SU-DHL-6 (cell line): ENCODE measurements around the gene NRF1.

Source experiments
- H2AFZ ChIP-seq: fragments of 200-600 bp; sonication (generic); 2 replicates; pipeline ENCODE4 v1.6.1; 2014; ENCODE audit warnings: low read depth, mild to moderate bottlenecking, moderate library complexity, mixed read lengths, antibody characterized with exemption, low read length; ENCODE audit not compliant: severe bottlenecking
- H3F3A ChIP-seq: fragments of 200-600 bp; shearing (Covaris generic); 2 replicates; pipeline ENCODE4 v1.6.0; 2016; ENCODE audit warnings: antibody characterized with exemption, mild to moderate bottlenecking; ENCODE audit not compliant: insufficient read depth
- H3K27ac ChIP-seq: fragments of 200-600 bp; sonication (generic); 2 replicates; pipeline ENCODE4 v1.5.1; 2016; ENCODE audit warnings: low read depth, mild to moderate bottlenecking, low read length, moderate library complexity, mixed read lengths
- H3K27me3 ChIP-seq: fragments of 200-600 bp; sonication (generic), shearing (Covaris generic); 2 replicates; pipeline ENCODE4 v1.6.0; 2014; ENCODE audit warnings: mild to moderate bottlenecking, low read length
- H3K36me3 ChIP-seq: fragments of 200-600 bp; sonication (generic); 2 replicates; pipeline ENCODE4 v1.6.1; 2014; ENCODE audit warnings: mild to moderate bottlenecking, low read length, mixed read lengths
- H3K4me2 ChIP-seq: fragments of 300-600, 200-600 bp; shearing (Covaris generic), sonication (generic); 2 replicates; pipeline ENCODE4 v1.6.0; 2014; ENCODE audit warnings: low read length, low read depth, mild to moderate bottlenecking; ENCODE audit not compliant: poor library complexity, severe bottlenecking
- H3K4me3 ChIP-seq: fragments of 200-600 bp; sonication (generic); 2 replicates; pipeline ENCODE4 v1.5.1; 2014; ENCODE audit warnings: antibody characterized with exemption, low read length, mild to moderate bottlenecking, mixed read lengths; ENCODE audit not compliant: insufficient read depth, poor library complexity, severe bottlenecking
- H3K79me2 ChIP-seq: fragments of 200-600 bp; sonication (generic); 2 replicates; pipeline ENCODE4 v1.6.1; 2014; ENCODE audit warnings: mild to moderate bottlenecking, low read length, moderate library complexity; ENCODE audit not compliant: insufficient read depth
- H3K9ac ChIP-seq: fragments of 200-600 bp; sonication (generic); 2 replicates; pipeline ENCODE4 v1.7.0; 2014; ENCODE audit warnings: mild to moderate bottlenecking, low read length
- H3K9me2 ChIP-seq: fragments of 200-600 bp; sonication (generic); replicated peaks from 2 replicates; pipeline ENCODE4 v1.6.1; 2014; ENCODE audit warnings: low read length; ENCODE audit not compliant: insufficient read depth
- H3K9me3 ChIP-seq: fragments of 200-600 bp; sonication (generic); 2 replicates; pipeline ENCODE4 v1.6.1; 2014; ENCODE audit warnings: low read length, mixed read lengths; ENCODE audit not compliant: insufficient read depth
- H4K20me1 ChIP-seq: fragments of 200-600 bp; sonication (generic); 2 replicates; pipeline ENCODE4 v1.6.1; 2014; ENCODE audit warnings: low read depth, mild to moderate bottlenecking, antibody characterized with exemption, low read length, moderate library complexity, mixed read lengths
- EZH2phosphoT487 ChIP-seq: fragments of 200-600 bp; sonication (generic), shearing (Covaris generic); conservative IDR thresholded peaks from 2 replicates; pipeline ENCODE4 v1.6.1; 2018; ENCODE audit warnings: mild to moderate bottlenecking, antibody characterized with exemption, low read length, moderate library complexity, mixed read lengths
- TF ChIP-seq, protein P1 (sequence below): fragments of 200-600 bp; sonication (generic); IDR thresholded peaks from one replicate; pipeline ENCODE4 v1.5.1; 2017; ENCODE audit warnings: antibody characterized with exemption, mild to moderate bottlenecking, low read length, moderate library complexity; ENCODE audit not compliant: insufficient read depth, poor library complexity, severe bottlenecking

Gene NRF1

GRCh38 chr7:129757991-129758390 is 146.5 kb downstream of the NRF1 start:
- Histone ChIP-seq H3K79me2 (no peaks in the 10 kb centered on the region), H4K20me1 (no peaks in the 10 kb centered on the region), H3K27me3 (no peaks in the 10 kb centered on the region), H3F3A (no peaks in the 10 kb centered on the region), H3K27ac (no peak overlapping the region), H3K9me3 (no peaks in the 10 kb centered on the region), H3K36me3 (no peaks in the 10 kb centered on the region), H3K4me3 (no peak overlapping the region), H2AFZ (no peak overlapping the region), H3K4me2 (no peak overlapping the region), H3K9me2 (no peaks in the 10 kb centered on the region), H3K9ac (no peak overlapping the region)
- TF ChIP-seq EZH2phosphoT487: no peak
- TF ChIP-seq, protein P1, sequence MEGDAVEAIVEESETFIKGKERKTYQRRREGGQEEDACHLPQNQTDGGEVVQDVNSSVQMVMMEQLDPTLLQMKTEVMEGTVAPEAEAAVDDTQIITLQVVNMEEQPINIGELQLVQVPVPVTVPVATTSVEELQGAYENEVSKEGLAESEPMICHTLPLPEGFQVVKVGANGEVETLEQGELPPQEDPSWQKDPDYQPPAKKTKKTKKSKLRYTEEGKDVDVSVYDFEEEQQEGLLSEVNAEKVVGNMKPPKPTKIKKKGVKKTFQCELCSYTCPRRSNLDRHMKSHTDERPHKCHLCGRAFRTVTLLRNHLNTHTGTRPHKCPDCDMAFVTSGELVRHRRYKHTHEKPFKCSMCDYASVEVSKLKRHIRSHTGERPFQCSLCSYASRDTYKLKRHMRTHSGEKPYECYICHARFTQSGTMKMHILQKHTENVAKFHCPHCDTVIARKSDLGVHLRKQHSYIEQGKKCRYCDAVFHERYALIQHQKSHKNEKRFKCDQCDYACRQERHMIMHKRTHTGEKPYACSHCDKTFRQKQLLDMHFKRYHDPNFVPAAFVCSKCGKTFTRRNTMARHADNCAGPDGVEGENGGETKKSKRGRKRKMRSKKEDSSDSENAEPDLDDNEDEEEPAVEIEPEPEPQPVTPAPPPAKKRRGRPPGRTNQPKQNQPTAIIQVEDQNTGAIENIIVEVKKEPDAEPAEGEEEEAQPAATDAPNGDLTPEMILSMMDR: no peak

- no peaks in the 10 kb centered on the region for H3K9me2 ChIP-seq
- no peak overlapping the region for H3K9ac ChIP-seq
- H3K4me2 ChIP-seq: no peak overlapping the region
- H3K9me3 ChIP-seq: no peaks in the 10 kb centered on the region
- H3K36me3 ChIP-seq: no peaks in the 10 kb centered on the region
- no peaks in the 10 kb centered on the region for H3F3A ChIP-seq
- H3K27me3 ChIP-seq: no peaks in the 10 kb centered on the region
- TF ChIP-seq, protein P1: no peak
- no peak for TF ChIP-seq EZH2phosphoT487
- no peaks in the 10 kb centered on the region for H4K20me1 ChIP-seq
- H3K27ac ChIP-seq: no peak overlapping the region
- no peak overlapping the region for H3K4me3 ChIP-seq
- H3K79me2 ChIP-seq: no peaks in the 10 kb centered on the region
- H2AFZ ChIP-seq: no peak overlapping the region
Measured at GRCh38 chr7:129762387-129762969, 151.0 kb downstream of the NRF1 start.

DNA sequence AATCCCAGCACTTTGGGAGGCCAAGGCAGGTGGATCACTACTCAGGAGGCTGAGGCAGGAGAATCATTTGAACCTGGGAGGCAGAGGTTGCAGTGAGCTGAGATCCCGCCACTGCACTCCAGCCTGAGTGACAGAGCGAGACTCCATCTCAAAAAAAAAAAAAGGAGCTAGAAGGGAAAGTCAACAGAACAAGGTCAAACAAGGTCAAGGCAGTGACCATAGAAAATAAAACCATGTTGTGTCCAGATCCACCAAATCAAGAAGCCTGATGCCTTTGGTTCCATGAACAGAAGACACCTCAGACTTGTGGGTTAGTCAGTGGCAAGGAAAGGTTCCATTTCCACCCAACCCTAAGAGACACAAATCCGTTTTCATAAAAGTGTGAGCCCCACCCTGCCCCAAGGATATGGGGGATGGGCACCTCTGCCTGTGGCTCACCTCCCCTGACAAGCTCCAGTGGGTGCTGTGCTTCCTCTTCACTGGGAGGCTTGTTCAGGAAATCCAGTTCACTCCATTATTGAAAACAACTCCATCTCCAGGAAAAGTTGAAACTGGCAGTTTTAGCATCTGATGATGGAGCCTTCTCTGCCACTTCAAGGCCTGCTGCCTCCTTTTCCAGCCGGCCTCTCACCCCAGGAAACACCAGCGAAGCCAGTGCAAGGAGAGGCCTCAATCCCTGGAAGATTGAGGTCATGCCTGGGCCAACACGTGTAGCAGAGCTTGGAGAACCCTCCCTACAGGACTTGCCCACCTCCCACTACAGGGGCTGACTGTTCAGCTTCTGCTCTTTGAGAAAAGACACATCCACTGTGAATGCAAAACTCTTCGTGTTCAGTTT is 152.9 kb downstream of the NRF1 start:
- Histone ChIP-seq H3K36me3 (no peaks in the 10 kb centered on the region), H3K27me3 (no peaks in the 10 kb centered on the region), H3K4me3 (no peak overlapping the region), H3K4me2 (no peak overlapping the region), H4K20me1 (no peaks in the 10 kb centered on the region), H3K27ac (no peak overlapping the region), H3K9me2 (no peaks in the 10 kb centered on the region), H2AFZ (no peak overlapping the region), H3K9ac (no peak overlapping the region), H3F3A (no peaks in the 10 kb centered on the region), H3K79me2 (no peaks in the 10 kb centered on the region), H3K9me3 (no peaks in the 10 kb centered on the region)
- TF ChIP-seq, protein P1: no peak
- TF ChIP-seq EZH2phosphoT487: no peak
